ENCODE results near the gene DVL2. TPM values are rescaled to one million over a fixed set of nuclear protein-coding genes. Genes with fewer than 3 reads are reported as not detected.
A peak's percentile ranks its signal among the peaks of the same experiment; 100 is the strongest.

Gene DVL2
- total RNA-seq, 1 donor from 2014 or later = 34.4 TPM

DNA sequence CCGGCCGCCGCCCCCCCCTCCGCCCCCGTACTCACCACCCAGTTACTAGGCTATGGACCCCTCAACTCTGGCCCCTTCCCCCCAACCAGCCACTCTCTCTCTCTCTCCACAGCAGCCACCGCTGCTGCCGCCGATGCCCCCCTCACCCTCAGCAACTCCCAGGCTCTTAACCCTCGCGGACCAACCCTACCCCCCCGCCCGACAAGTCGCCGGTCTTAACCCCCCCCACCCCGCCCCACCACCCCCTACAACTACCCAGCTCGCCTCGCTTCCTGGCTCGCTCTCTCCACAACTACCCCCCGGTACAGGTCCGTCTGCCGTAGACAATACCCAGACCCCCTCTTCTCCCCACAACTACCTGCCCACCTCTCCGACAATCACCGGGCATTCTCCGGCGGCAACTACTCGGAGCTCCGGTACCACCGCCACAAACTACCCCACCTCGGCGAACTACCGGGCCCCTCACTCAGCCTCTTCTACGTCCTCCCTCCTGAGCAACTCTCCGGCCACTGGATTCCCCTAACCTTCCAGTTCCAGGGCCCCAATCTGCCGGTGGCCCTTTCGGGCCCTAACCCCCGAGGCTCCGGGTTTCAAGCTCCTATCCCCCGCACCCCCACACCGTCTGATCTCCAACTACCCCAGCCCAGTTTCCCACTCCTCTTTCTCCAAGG, 4.2 kb upstream of the DVL2 start:
- Histone ChIP-seq H3K4me3 (ENCODE audit: insufficient read depth, low read depth, low read length) (peak overlapping the region; percentile 91), H3K9me3 (ENCODE audit: insufficient read depth, low read depth, low read length) (no peaks in the 10 kb centered on the region), H3K9ac (ENCODE audit: low read length) (peak overlapping the region; percentile 96), H4K20me1 (ENCODE audit: insufficient read depth, low read length) (peaks cover 36% of the 10 kb centered on the region), H2AFZ (ENCODE audit: low read depth, low read length) (no peak overlapping the region), H3K36me3 (ENCODE audit: insufficient read depth, low read length) (peaks cover 30% of the 10 kb centered on the region), H3K79me2 (ENCODE audit: insufficient read depth, low read length) (peaks cover 80% of the 10 kb centered on the region), H3K4me2 (ENCODE audit: low read length) (peak overlapping the region; percentile 85), H3K4me1 (ENCODE audit: insufficient read depth, low read length) (peaks cover 45% of the 10 kb centered on the region), H3K27me3 (ENCODE audit: insufficient read depth, low read length) (no peaks in the 10 kb centered on the region), H3K27ac (ENCODE audit: low read depth, low read length) (peak overlapping the region; percentile 73)
- no peak for DNase-seq (ENCODE audit: low read depth)
- H3K27me3 Mint-ChIP-seq (ENCODE audit: low read depth, unreplicated experiment) = no peaks in the 10 kb centered on the region
- peak overlapping the region; percentile 99 for H3K27ac Mint-ChIP-seq (ENCODE audit: unreplicated experiment)
- no peak for TF ChIP-seq EZH2 (IDR thresholded peaks at IDR 0.05; ENCODE audit: insufficient read depth, low read length)
- TF ChIP-seq CTCF (IDR thresholded peaks at IDR 0.05; ENCODE audit: insufficient read depth, low read depth, low read length) = no peak
- peaks cover 41% of the 10 kb centered on the region for H3K4me1 Mint-ChIP-seq (ENCODE audit: low read depth, unreplicated experiment)
- no peaks in the 10 kb centered on the region for H3K9me3 Mint-ChIP-seq (ENCODE audit: unreplicated experiment)
- peaks cover 16% of the 10 kb centered on the region for H3K36me3 Mint-ChIP-seq (ENCODE audit: low read depth, unreplicated experiment)
- no peak for FAIRE-seq
- peak overlapping the region; percentile 94 for H3K4me3 Mint-ChIP-seq (ENCODE audit: unreplicated experiment)

DNA sequence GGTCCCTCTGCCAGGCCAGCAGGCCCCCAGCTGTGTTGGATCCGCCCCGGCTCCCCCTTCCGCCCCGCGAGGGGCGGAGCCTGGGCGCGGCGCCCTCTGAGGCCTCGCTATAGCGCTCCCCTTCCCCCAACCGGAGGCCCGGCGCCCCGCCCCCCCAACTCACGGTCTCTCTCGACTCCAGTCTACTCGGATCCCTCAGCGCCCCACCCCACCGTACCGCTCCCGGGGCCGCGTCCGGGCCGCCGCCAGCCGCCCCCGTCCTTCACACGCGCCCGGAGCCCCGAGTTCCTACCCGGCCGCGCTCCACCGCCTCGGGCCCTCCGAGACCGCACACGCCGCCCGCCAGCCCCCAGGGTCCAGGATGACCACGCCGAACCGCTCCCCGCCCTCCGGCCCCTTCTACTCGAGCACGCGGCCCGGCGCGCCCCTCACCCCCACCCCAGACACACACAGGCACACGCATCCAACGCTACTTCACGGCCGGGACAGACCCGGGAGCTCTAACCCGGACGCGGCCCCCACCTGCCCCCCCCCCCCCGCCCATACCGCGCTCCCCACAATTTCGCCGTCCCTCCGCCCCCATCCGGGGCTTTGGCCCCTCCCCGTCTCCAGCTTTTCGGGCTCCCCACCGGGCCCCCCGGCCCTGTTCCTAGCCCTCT, 3.6 kb upstream of the DVL2 start:
- Histone ChIP-seq H2AFZ (ENCODE audit: low read depth, low read length) (no peak overlapping the region), H3K4me2 (ENCODE audit: low read length) (peak overlapping the region; percentile 85), H3K9ac (ENCODE audit: low read length) (peak overlapping the region; percentile 96), H4K20me1 (ENCODE audit: insufficient read depth, low read length) (peaks cover 36% of the 10 kb centered on the region), H3K4me1 (ENCODE audit: insufficient read depth, low read length) (peaks cover 45% of the 10 kb centered on the region), H3K4me3 (ENCODE audit: insufficient read depth, low read depth, low read length) (peak overlapping the region; percentile 91), H3K79me2 (ENCODE audit: insufficient read depth, low read length) (peaks cover 86% of the 10 kb centered on the region), H3K36me3 (ENCODE audit: insufficient read depth, low read length) (peaks cover 30% of the 10 kb centered on the region), H3K9me3 (ENCODE audit: insufficient read depth, low read depth, low read length) (no peaks in the 10 kb centered on the region), H3K27ac (ENCODE audit: low read depth, low read length) (peak overlapping the region; percentile 72), H3K27me3 (ENCODE audit: insufficient read depth, low read length) (no peaks in the 10 kb centered on the region)
- no peaks in the 10 kb centered on the region for H3K9me3 Mint-ChIP-seq (ENCODE audit: unreplicated experiment)
- H3K36me3 Mint-ChIP-seq (ENCODE audit: low read depth, unreplicated experiment) = peaks cover 18% of the 10 kb centered on the region
- DNase-seq (ENCODE audit: low read depth) (no peak), FAIRE-seq (no peak)
- TF ChIP-seq EZH2 (IDR thresholded peaks at IDR 0.05; ENCODE audit: insufficient read depth, low read length) (no peak), CTCF (IDR thresholded peaks at IDR 0.05; ENCODE audit: insufficient read depth, low read depth, low read length) (no peak)
- H3K4me3 Mint-ChIP-seq (ENCODE audit: unreplicated experiment) = peak overlapping the region; percentile 94
- peaks cover 41% of the 10 kb centered on the region for H3K4me1 Mint-ChIP-seq (ENCODE audit: low read depth, unreplicated experiment)
- H3K27ac Mint-ChIP-seq (ENCODE audit: unreplicated experiment) = peak overlapping the region; percentile 80
- no peaks in the 10 kb centered on the region for H3K27me3 Mint-ChIP-seq (ENCODE audit: low read depth, unreplicated experiment)

Measured in astrocyte (in vitro differentiated cells and primary cell).